MM.1S (cell line): Measurements from ENCODE around the gene ESRRA.

Experiments
- DNase-seq: peaks from one replicate; pipeline ENCODE4 v3.0.0-alpha.2; 2015
- H2AFZ ChIP-seq: fragments of 300-600 bp; sonication (generic); 2 replicates; pipeline ENCODE4 v1.6.0; 2016; ENCODE audit warnings: antibody characterized with exemption, low read length
- H3F3A ChIP-seq: fragments of 300-600 bp; sonication (generic); 2 replicates; pipeline ENCODE4 v1.6.1; 2016; ENCODE audit warnings: mild to moderate bottlenecking, antibody characterized with exemption, low read length, moderate library complexity, mixed read lengths; ENCODE audit not compliant: insufficient read depth
- H3K27ac ChIP-seq: fragments of 300-600 bp; sonication (generic); 2 replicates; pipeline ENCODE4 v1.5.1; 2016; ENCODE audit warnings: mild to moderate bottlenecking, low read length
- H3K27me3 ChIP-seq: fragments of 300-600 bp; sonication (generic); replicated peaks from 2 replicates; pipeline ENCODE4 v1.6.0; 2016; ENCODE audit warnings: low read length; ENCODE audit not compliant: insufficient read depth
- H3K36me3 ChIP-seq: fragments of 300-600 bp; sonication (generic); replicated peaks from 2 replicates; pipeline ENCODE4 v1.6.1; 2016; ENCODE audit warnings: mild to moderate bottlenecking, low read length, mixed read lengths; ENCODE audit not compliant: insufficient read depth
- H3K4me1 ChIP-seq: fragments of 300-600 bp; sonication (generic); 2 replicates; pipeline ENCODE4 v1.6.1; 2016; ENCODE audit warnings: low read length, mixed read lengths
- H3K4me2 ChIP-seq: fragments of 300-600 bp; sonication (generic); 2 replicates; pipeline ENCODE4 v1.6.0; 2016; ENCODE audit warnings: low read depth, low read length
- H3K4me3 ChIP-seq: fragments of 300-600 bp; sonication (generic); 2 replicates; pipeline ENCODE4 v1.5.1; 2016; ENCODE audit warnings: low read length, mixed read lengths
- H3K79me2 ChIP-seq: fragments of 300-600 bp; sonication (generic); 2 replicates; pipeline ENCODE4 v1.6.1; 2016; ENCODE audit warnings: mixed run types, low read length, mixed read lengths
- H3K9ac ChIP-seq: fragments of 300-600 bp; sonication (generic); 2 replicates; pipeline ENCODE4 v1.6.1; 2016; ENCODE audit warnings: low read length, mixed read lengths
- H3K9me2 ChIP-seq: fragments of 300-600 bp; sonication (generic); replicated peaks from 2 replicates; pipeline ENCODE4 v1.6.1; 2016; ENCODE audit warnings: mild to moderate bottlenecking, low read length, mixed read lengths; ENCODE audit not compliant: insufficient read depth
- H3K9me3 ChIP-seq: fragments of 300-600 bp; sonication (generic); replicated peaks from 2 replicates; pipeline ENCODE4 v1.6.1; 2016; ENCODE audit warnings: mild to moderate bottlenecking, low read length, mixed read lengths; ENCODE audit not compliant: insufficient read depth
- H4K20me1 ChIP-seq: fragments of 300-600 bp; sonication (generic); 2 replicates; pipeline ENCODE4 v1.6.1; 2016; ENCODE audit warnings: mild to moderate bottlenecking, low read length, moderate library complexity, mixed read lengths; ENCODE audit not compliant: insufficient read depth
- EZH2 ChIP-seq: fragments of 300-600 bp; sonication (generic); optimal IDR thresholded peaks from 2 replicates; pipeline ENCODE3; 2017; ENCODE audit warnings: low read depth, mild to moderate bottlenecking, antibody characterized with exemption, low read length, mixed read lengths
- EZH2phosphoT487 ChIP-seq: fragments of 300-600 bp; sonication (generic); IDR thresholded peaks from 2 replicates; pipeline ENCODE4 v1.6.1; 2018; ENCODE audit warnings: antibody characterized with exemption, low read length
- TF ChIP-seq, protein P1 (sequence below): fragments of 300-600 bp; sonication (generic); IDR thresholded peaks from 2 replicates; pipeline ENCODE4 v1.5.1; 2016; ENCODE audit warnings: antibody characterized with exemption, low read length, mixed read lengths

ESRRA gene

GRCh38 chr11:64298966-64299846 is 6.1 kb upstream of the ESRRA start:
- Histone ChIP-seq H3K79me2 (no peaks in the 10 kb centered on the region), H4K20me1 (no peaks in the 10 kb centered on the region), H3K4me2 (no peak overlapping the region), H3K4me3 (no peak overlapping the region), H3F3A (peaks cover 11% of the 10 kb centered on the region), H3K36me3 (no peaks in the 10 kb centered on the region), H3K9me3 (no peaks in the 10 kb centered on the region), H2AFZ (no peak overlapping the region), H3K27me3 (peaks cover 71% of the 10 kb centered on the region), H3K9ac (no peak overlapping the region), H3K9me2 (no peaks in the 10 kb centered on the region), H3K4me1 (peaks cover 16% of the 10 kb centered on the region), H3K27ac (no peak overlapping the region)
- peak; percentile 4 for DNase-seq
- TF ChIP-seq EZH2 (no peak), EZH2phosphoT487 (no peak)
- TF ChIP-seq, protein P1, sequence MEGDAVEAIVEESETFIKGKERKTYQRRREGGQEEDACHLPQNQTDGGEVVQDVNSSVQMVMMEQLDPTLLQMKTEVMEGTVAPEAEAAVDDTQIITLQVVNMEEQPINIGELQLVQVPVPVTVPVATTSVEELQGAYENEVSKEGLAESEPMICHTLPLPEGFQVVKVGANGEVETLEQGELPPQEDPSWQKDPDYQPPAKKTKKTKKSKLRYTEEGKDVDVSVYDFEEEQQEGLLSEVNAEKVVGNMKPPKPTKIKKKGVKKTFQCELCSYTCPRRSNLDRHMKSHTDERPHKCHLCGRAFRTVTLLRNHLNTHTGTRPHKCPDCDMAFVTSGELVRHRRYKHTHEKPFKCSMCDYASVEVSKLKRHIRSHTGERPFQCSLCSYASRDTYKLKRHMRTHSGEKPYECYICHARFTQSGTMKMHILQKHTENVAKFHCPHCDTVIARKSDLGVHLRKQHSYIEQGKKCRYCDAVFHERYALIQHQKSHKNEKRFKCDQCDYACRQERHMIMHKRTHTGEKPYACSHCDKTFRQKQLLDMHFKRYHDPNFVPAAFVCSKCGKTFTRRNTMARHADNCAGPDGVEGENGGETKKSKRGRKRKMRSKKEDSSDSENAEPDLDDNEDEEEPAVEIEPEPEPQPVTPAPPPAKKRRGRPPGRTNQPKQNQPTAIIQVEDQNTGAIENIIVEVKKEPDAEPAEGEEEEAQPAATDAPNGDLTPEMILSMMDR = no peak

DNA sequence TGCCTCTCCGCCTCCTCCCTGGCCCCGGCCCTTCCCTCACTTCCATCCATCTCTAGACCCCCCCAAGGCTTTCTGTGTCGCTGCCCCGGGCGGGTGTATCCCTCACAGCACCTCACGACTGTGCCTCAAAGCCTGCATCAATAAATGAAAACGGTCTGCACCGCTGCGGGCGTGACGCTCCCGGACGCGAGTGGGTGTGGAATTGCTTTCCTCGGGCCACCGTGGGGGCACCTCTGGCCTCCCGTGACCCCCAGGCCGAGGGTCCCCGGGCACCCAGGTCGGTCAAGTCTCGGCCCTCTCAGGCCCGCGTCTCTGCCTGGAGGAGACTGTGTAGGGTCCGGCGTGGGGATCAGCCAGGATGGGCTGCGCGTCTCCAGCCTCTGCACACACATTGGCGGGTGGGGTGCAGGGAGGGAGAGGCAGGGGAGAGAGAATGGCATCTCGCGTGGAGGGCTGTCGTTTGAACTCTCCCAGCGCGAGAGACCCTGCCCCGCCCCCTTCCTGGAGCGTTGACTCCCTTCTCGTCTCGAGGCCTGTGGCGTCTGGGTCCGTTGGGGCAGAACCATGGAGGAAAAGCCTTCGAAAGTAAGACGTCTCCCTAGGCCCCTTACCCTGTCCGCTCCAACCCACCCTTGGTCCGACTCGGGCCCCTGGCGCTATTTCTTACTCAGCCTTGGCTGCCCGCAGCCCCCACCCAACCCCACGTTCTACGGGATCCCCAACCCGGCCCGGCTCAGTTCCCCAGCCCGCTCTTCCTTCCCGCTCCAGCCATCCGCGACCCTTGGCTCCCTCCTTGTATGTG is 5.3 kb upstream of the ESRRA start, which contains the start of gene CATSPERZ:
TSS of gene CATSPERZ (plus strand) at position 512 of the 802 bp plus-strand sequence. CDS start at position 565, 53 bp downstream.
- peaks cover 18% of the 10 kb centered on the region for H3F3A ChIP-seq
- no peak within 1 kb of the TSS for H3K27ac ChIP-seq
- no peaks in the 10 kb centered on the region for H3K9me3 ChIP-seq
- H2AFZ ChIP-seq = peak within 1 kb of the TSS; percentile 23
- no peak within 1 kb of the TSS for H3K9ac ChIP-seq
- H3K4me3 ChIP-seq = peak within 1 kb of the TSS; percentile 42
- H3K9me2 ChIP-seq = no peaks in the 10 kb centered on the region
- peak within 1 kb of the TSS; percentile 87 for H3K4me2 ChIP-seq
- peak; percentile 1 for DNase-seq
- no peaks in the 10 kb centered on the region for H3K79me2 ChIP-seq
- H3K4me1 ChIP-seq = peaks cover 16% of the 10 kb centered on the region
- peaks cover 63% of the 10 kb centered on the region for H3K27me3 ChIP-seq
- no peaks in the 10 kb centered on the region for H3K36me3 ChIP-seq
- TF ChIP-seq, protein P1 = no peak
- TF ChIP-seq EZH2phosphoT487 (no peak), EZH2 (no peak)
- no peaks in the 10 kb centered on the region for H4K20me1 ChIP-seq

DNA sequence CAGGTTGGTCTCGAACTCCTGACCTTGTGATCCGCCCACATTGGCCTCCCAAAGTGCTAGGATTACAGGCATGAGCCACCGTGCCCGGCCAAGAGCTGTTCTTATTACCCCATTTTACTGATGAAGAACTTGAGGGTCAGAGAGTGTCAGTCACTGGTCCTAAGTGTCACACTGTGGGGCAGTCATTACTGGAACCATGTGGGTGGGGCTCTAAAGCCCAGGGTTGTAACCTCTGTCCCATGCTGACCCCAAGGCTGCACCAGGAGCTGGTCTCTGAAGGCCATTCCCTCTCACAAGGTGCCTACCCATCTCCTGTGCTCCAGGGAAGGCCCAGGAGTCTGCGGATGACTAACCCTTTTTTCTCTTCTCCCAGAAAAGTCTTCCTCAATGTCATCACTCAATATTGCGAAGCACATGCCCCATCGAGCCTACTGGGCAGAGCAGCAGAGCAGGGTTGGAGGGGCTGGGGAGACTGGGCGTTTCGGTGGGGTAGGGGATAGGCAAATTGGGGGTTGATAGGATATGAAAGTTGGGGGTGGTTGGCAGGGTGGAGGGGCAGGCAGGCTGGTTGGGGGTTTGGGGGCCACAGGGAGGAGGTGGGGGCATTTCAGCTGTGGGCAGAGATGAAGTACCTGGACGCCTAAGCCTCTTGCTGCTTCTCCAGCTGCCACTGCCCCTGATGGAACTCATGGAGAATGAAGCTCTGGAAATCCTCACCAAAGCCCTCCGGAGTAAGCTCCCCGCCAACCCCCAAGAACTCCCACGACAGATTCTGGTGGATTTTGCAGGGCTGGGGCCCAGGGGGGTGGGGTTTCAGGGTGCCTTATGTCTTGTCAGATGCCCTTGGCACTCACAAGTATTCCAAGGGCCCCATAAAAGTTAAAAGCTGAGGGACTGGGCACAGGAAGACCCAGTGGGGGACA is 2.0 kb upstream of the ESRRA start:
- peak overlapping the region; percentile 99; the same call in 1 of the 2 replicates for H3K27ac ChIP-seq
- H3F3A ChIP-seq = peaks cover 24% of the 10 kb centered on the region
- H3K79me2 ChIP-seq = peaks cover 26% of the 10 kb centered on the region
- H3K4me3 ChIP-seq = peak overlapping the region; percentile 76
- H3K4me2 ChIP-seq = peak overlapping the region; percentile 82
- no peaks in the 10 kb centered on the region for H3K36me3 ChIP-seq
- no peak overlapping the region for H2AFZ ChIP-seq
- no peaks in the 10 kb centered on the region for H3K9me3 ChIP-seq
- no peaks in the 10 kb centered on the region for H3K9me2 ChIP-seq
- no peak for DNase-seq
- H3K4me1 ChIP-seq = peaks cover 24% of the 10 kb centered on the region
- H3K9ac ChIP-seq = peak overlapping the region; percentile 99
- H4K20me1 ChIP-seq = no peaks in the 10 kb centered on the region
- TF ChIP-seq EZH2 (no peak), EZH2phosphoT487 (no peak)
- TF ChIP-seq, protein P1 = no peak
- H3K27me3 ChIP-seq = peaks cover 30% of the 10 kb centered on the region
